GM21576 (cell line): ENCODE results near the gene BORCS5.
"Not testable (repeated sequence)": the region's sequence is repeated elsewhere in the genome, so short reads cannot be mapped to it uniquely, and the experiment has no call there.

Experiments
- ATAC-seq: cut with Tn5 transposase; IDR thresholded peaks from one replicate; pipeline ENCODE4 v1.9.1; 2021; ENCODE audit warnings: mild to moderate bottlenecking, moderate library complexity; ENCODE audit not compliant: unreplicated experiment

Gene BORCS5

GRCh38 chr12:12384571-12385340, 27.9 kb downstream of the BORCS5 start:
- no peak for ATAC-seq

- ATAC-seq, result no peak
Measured at GRCh38 chr12:12387501-12387900, 30.6 kb downstream of the BORCS5 start.

GRCh38 chr12:12392413-12392812, 35.5 kb downstream of the BORCS5 start:
- no peak for ATAC-seq

- ATAC-seq, result no peak
Measured at GRCh38 chr12:12393171-12393570, 36.3 kb downstream of the BORCS5 start.

- no peak for ATAC-seq
Measured at GRCh38 chr12:12396694-12397093, 39.8 kb downstream of the BORCS5 start.

- ATAC-seq, result no peak
Measured at GRCh38 chr12:12397184-12397583, 40.3 kb downstream of the BORCS5 start.

- no peak for ATAC-seq
Measured at GRCh38 chr12:12398026-12398859, 41.4 kb downstream of the BORCS5 start.

GRCh38 chr12:12399161-12399560, 42.3 kb downstream of the BORCS5 start:
- no peak for ATAC-seq

GRCh38 chr12:12399776-12400305, 43.0 kb downstream of the BORCS5 start:
- no peak for ATAC-seq

GRCh38 chr12:12400793-12401192, 43.9 kb downstream of the BORCS5 start:
- ATAC-seq, result no peak

- no peak for ATAC-seq
Measured at GRCh38 chr12:12403264-12404248, 46.7 kb downstream of the BORCS5 start.

GRCh38 chr12:12404297-12404696, 47.4 kb downstream of the BORCS5 start:
- no peak for ATAC-seq

GRCh38 chr12:12405882-12406281, 49.0 kb downstream of the BORCS5 start:
- no peak for ATAC-seq

- no peak for ATAC-seq
Measured at GRCh38 chr12:12406762-12407161, 49.9 kb downstream of the BORCS5 start.

- ATAC-seq, result no peak
Measured at GRCh38 chr12:12408265-12408690, 51.4 kb downstream of the BORCS5 start.

- not testable (repeated sequence) for ATAC-seq
Measured at GRCh38 chr12:12409337-12409736, 52.5 kb downstream of the BORCS5 start.

- no peak for ATAC-seq
Measured at GRCh38 chr12:12415886-12416285, 59.0 kb downstream of the BORCS5 start.

- not testable (repeated sequence) for ATAC-seq
Measured at GRCh38 chr12:12419165-12419564, 62.3 kb downstream of the BORCS5 start.

- no peak for ATAC-seq
Measured at GRCh38 chr12:12423367-12423766, 66.5 kb downstream of the BORCS5 start.

- no peak for ATAC-seq
Measured at GRCh38 chr12:12425001-12425400, 68.1 kb downstream of the BORCS5 start.

- no peak for ATAC-seq
Measured at GRCh38 chr12:12425616-12426015, 68.7 kb downstream of the BORCS5 start.
